Stimulated activated naive CD8-positive, alpha-beta T cell treated with anti-CD3 and anti-CD28 coated beads, Interleukin-15, Interleukin-2, amounts not matched to agents 100 ng/mL and 50 ng/mL, for 24 hours (primary cell): ENCODE results near the gene CTAGE9.
A peak's percentile ranks its signal among the peaks of the same experiment; 100 is the strongest.

Source experiments
- H3K27ac Mint-ChIP-seq: one replicate; pipeline ENCODE4 v1.8.0; 2021; ENCODE audit warnings: mild to moderate bottlenecking, mixed read lengths
- H3K27me3 Mint-ChIP-seq: one replicate; pipeline ENCODE4 v1.8.0; 2021; ENCODE audit warnings: mixed read lengths
- H3K36me3 Mint-ChIP-seq: one replicate; pipeline ENCODE4 v1.8.0; 2021; ENCODE audit warnings: low read depth, mixed read lengths
- H3K4me1 Mint-ChIP-seq: one replicate; pipeline ENCODE4 v1.8.0; 2021; ENCODE audit warnings: low read depth, mixed read lengths
- H3K4me3 Mint-ChIP-seq: one replicate; pipeline ENCODE4 v1.8.0; 2021; ENCODE audit warnings: mild to moderate bottlenecking, mixed read lengths
- H3K9me3 Mint-ChIP-seq: one replicate; pipeline ENCODE4 v1.8.0; 2021; ENCODE audit warnings: mixed read lengths

Gene CTAGE9

DNA sequence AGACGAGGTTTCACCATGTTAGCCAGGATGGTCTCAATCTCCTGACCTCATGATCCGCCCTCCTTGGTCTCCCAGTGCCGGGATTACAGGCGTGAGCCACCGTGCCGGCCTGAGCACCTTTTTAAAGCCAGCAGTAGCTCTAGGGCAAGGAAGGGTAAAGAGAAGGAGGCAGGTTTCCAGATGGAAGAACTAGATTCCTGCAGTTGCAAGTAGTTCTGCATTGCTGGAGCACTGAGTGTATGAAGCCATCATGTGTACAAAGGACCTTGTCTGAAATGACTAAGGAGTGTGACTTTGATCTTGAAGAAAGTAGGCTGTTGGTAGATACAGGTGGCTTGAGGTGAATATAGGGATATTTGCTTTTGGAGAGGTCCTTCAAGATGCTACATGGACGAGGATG lies 13.9 kb downstream of the CTAGE9 start:
- no peaks in the 10 kb centered on the region for H3K4me1 Mint-ChIP-seq
- no peaks in the 10 kb centered on the region for H3K36me3 Mint-ChIP-seq
- no peak overlapping the region for H3K4me3 Mint-ChIP-seq
- no peaks in the 10 kb centered on the region for H3K27me3 Mint-ChIP-seq
- no peaks in the 10 kb centered on the region for H3K9me3 Mint-ChIP-seq
- H3K27ac Mint-ChIP-seq: no peak overlapping the region

GRCh38 chr6:131694832-131695426 lies 15.9 kb downstream of the CTAGE9 start:
- Mint-ChIP-seq H3K4me3 (no peak overlapping the region), H3K27ac (no peak overlapping the region), H3K27me3 (no peaks in the 10 kb centered on the region), H3K4me1 (peaks cover 2% of the 10 kb centered on the region), H3K9me3 (no peaks in the 10 kb centered on the region), H3K36me3 (no peaks in the 10 kb centered on the region)

GRCh38 chr6:131693384-131693783 lies 17.4 kb downstream of the CTAGE9 start:
- H3K27me3 Mint-ChIP-seq: no peaks in the 10 kb centered on the region
- no peak overlapping the region for H3K4me3 Mint-ChIP-seq
- H3K9me3 Mint-ChIP-seq: no peaks in the 10 kb centered on the region
- H3K36me3 Mint-ChIP-seq: no peaks in the 10 kb centered on the region
- no peak overlapping the region for H3K27ac Mint-ChIP-seq
- H3K4me1 Mint-ChIP-seq: peaks cover 14% of the 10 kb centered on the region

DNA sequence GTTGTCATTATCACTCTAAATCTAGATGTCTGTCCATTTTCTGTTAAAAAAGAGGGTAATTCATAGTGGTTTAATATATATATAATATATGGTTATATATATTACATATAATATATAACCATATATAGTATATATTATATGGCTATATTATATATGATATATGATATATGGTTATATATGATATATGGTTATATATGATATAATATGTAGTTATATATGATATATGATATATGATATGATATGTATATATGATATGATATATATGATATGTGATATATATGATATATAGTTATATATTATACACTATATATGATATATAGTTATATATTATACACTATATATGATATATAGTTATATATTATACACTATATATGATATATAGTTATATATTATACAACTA lies 18.2 kb downstream of the CTAGE9 start:
- Mint-ChIP-seq H3K27me3 (no peaks in the 10 kb centered on the region), H3K9me3 (no peaks in the 10 kb centered on the region), H3K4me3 (no peak overlapping the region), H3K36me3 (no peaks in the 10 kb centered on the region), H3K27ac (no peak overlapping the region), H3K4me1 (peaks cover 22% of the 10 kb centered on the region)

- no peak overlapping the region for H3K27ac Mint-ChIP-seq
- peaks cover 28% of the 10 kb centered on the region for H3K4me1 Mint-ChIP-seq
- no peak overlapping the region for H3K4me3 Mint-ChIP-seq
- no peaks in the 10 kb centered on the region for H3K9me3 Mint-ChIP-seq
- no peaks in the 10 kb centered on the region for H3K27me3 Mint-ChIP-seq
- H3K36me3 Mint-ChIP-seq: no peaks in the 10 kb centered on the region
Measured at GRCh38 chr6:131692031-131692430, 18.8 kb downstream of the CTAGE9 start.

- Mint-ChIP-seq H3K27me3 (no peaks in the 10 kb centered on the region), H3K27ac (peak overlapping the region; percentile 33), H3K9me3 (no peaks in the 10 kb centered on the region), H3K4me3 (peak overlapping the region; percentile 3), H3K4me1 (peaks cover 51% of the 10 kb centered on the region), H3K36me3 (no peaks in the 10 kb centered on the region)
Measured at GRCh38 chr6:131688286-131688685, 22.5 kb downstream of the CTAGE9 start.

- no peak overlapping the region for H3K4me3 Mint-ChIP-seq
- no peaks in the 10 kb centered on the region for H3K36me3 Mint-ChIP-seq
- H3K9me3 Mint-ChIP-seq: no peaks in the 10 kb centered on the region
- no peaks in the 10 kb centered on the region for H3K27me3 Mint-ChIP-seq
- no peak overlapping the region for H3K27ac Mint-ChIP-seq
- H3K4me1 Mint-ChIP-seq: peaks cover 56% of the 10 kb centered on the region
Measured at GRCh38 chr6:131687022-131687421, 23.8 kb downstream of the CTAGE9 start.

DNA sequence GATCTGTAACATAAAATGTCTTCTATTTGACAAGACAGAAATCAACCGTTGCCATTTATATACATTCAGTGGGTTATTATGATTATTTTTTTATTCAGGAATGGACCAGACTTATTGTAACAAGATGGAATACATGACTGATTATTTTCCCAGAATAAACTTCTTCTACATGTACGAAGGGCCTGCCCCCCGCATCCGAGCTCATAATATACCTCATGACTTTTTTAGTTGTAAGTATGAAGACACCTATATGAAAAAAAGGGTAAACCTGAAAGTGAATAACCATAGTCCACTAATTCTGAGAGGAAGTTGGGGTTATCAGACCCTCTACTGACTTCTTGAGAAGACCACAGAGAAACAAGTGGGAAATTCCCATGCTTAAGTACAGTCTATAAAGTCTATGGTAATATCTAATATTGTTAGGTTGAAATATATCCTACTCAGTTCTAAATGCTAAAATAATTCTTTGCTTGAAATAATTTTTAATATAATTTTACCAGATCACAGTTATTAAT lies 25.5 kb downstream of the CTAGE9 start:
- no peak overlapping the region for H3K4me3 Mint-ChIP-seq
- H3K9me3 Mint-ChIP-seq: no peaks in the 10 kb centered on the region
- H3K36me3 Mint-ChIP-seq: no peaks in the 10 kb centered on the region
- peak overlapping the region; percentile 48 for H3K27ac Mint-ChIP-seq
- no peaks in the 10 kb centered on the region for H3K27me3 Mint-ChIP-seq
- peaks cover 56% of the 10 kb centered on the region for H3K4me1 Mint-ChIP-seq

DNA sequence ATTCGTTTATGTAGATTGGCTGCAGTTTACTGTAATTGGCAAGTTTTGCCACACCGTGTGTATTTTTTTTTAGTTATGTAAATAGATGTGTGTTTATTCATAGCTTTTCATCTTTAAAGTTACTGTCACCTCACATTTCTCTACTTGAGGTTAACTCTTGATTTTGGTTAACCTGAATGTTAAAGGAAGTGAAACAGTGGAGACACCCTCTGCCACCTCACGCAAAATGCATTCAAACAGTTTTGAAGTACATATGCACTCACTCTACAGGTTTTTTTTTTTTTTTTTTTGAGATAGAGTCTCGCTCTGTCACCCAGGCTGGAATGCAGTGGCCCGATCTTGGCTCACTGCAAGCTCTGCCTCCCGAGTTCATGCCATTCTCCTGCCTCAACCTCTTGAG lies 27.3 kb downstream of the CTAGE9 start:
- peaks cover 43% of the 10 kb centered on the region for H3K4me1 Mint-ChIP-seq
- H3K4me3 Mint-ChIP-seq: no peak overlapping the region
- no peaks in the 10 kb centered on the region for H3K36me3 Mint-ChIP-seq
- no peaks in the 10 kb centered on the region for H3K9me3 Mint-ChIP-seq
- no peak overlapping the region for H3K27ac Mint-ChIP-seq
- no peaks in the 10 kb centered on the region for H3K27me3 Mint-ChIP-seq

- H3K27ac Mint-ChIP-seq: no peak overlapping the region
- H3K4me3 Mint-ChIP-seq: no peak overlapping the region
- no peaks in the 10 kb centered on the region for H3K9me3 Mint-ChIP-seq
- H3K4me1 Mint-ChIP-seq: peaks cover 32% of the 10 kb centered on the region
- no peaks in the 10 kb centered on the region for H3K36me3 Mint-ChIP-seq
- H3K27me3 Mint-ChIP-seq: no peaks in the 10 kb centered on the region
Measured at GRCh38 chr6:131682442-131682841, 28.4 kb downstream of the CTAGE9 start.

- Mint-ChIP-seq H3K27me3 (no peaks in the 10 kb centered on the region), H3K27ac (no peak overlapping the region), H3K4me1 (peaks cover 24% of the 10 kb centered on the region), H3K36me3 (no peaks in the 10 kb centered on the region), H3K9me3 (no peaks in the 10 kb centered on the region), H3K4me3 (no peak overlapping the region)
Measured at GRCh38 chr6:131681585-131681984, 29.2 kb downstream of the CTAGE9 start.

DNA sequence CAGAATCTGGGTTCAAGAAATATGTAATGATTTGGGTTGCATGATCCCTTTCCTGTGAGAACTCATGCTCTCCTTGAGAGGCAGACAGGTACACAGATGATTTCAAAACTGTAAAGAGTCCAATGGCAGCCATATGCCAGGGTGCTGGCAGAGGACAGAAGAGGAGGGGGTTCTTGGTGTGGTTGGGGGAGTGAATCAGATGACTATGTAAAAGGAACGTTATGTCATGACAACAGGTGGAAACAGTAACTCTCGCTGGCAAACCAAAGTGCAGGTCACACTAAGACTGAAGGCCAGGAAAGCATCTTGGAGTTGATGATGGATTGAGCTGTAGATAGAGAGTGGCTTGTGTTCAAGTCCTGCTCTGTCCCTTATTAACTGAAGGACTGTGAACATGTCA lies 29.9 kb downstream of the CTAGE9 start:
- Mint-ChIP-seq H3K4me3 (no peak overlapping the region), H3K9me3 (no peaks in the 10 kb centered on the region), H3K27me3 (no peaks in the 10 kb centered on the region), H3K4me1 (peaks cover 21% of the 10 kb centered on the region), H3K27ac (no peak overlapping the region), H3K36me3 (no peaks in the 10 kb centered on the region)

- H3K4me3 Mint-ChIP-seq: no peak overlapping the region
- H3K27ac Mint-ChIP-seq: no peak overlapping the region
- H3K9me3 Mint-ChIP-seq: peaks cover under 1% of the 10 kb centered on the region
Measured at GRCh38 chr6:131678442-131678841, 32.4 kb downstream of the CTAGE9 start.

DNA sequence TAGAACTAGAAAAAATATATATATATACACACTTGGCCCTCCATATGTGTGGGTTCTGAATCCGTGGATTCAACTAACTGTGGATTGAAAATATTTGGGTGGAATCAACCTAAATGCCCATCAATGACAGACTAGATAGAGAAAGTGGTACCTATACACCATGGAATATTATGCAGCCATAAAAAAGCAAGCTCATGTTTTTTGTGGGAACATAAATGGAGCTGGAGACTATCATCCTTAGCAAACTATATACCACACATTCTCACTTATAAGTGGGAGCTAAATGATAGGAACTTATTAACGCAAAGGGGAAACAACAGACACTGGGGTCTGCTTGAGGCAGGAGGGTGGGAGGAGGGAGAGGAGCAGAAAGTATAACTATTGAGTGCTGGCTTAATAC lies 37.6 kb downstream of the CTAGE9 start:
- H3K4me1 Mint-ChIP-seq: no peaks in the 10 kb centered on the region
- peaks cover 4% of the 10 kb centered on the region for H3K9me3 Mint-ChIP-seq
- no peaks in the 10 kb centered on the region for H3K27me3 Mint-ChIP-seq
- H3K4me3 Mint-ChIP-seq: no peak overlapping the region
- no peaks in the 10 kb centered on the region for H3K36me3 Mint-ChIP-seq
- H3K27ac Mint-ChIP-seq: no peak overlapping the region

More at GRCh38 chr6:131678442-131678841, 32.4 kb downstream of the CTAGE9 start:
- H3K36me3 Mint-ChIP-seq: no peaks in the 10 kb centered on the region
- H3K27me3 Mint-ChIP-seq: no peaks in the 10 kb centered on the region
- H3K4me1 Mint-ChIP-seq: peaks cover 6% of the 10 kb centered on the region

- Mint-ChIP-seq H3K27me3 (no peaks in the 10 kb centered on the region), H3K27ac (no peak overlapping the region), H3K36me3 (no peaks in the 10 kb centered on the region), H3K4me3 (no peak overlapping the region), H3K9me3 (peaks cover 4% of the 10 kb centered on the region), H3K4me1 (no peaks in the 10 kb centered on the region)
Measured at GRCh38 chr6:131669891-131670290, 40.9 kb downstream of the CTAGE9 start.

GRCh38 chr6:131663578-131664165 lies 47.1 kb downstream of the CTAGE9 start:
- Mint-ChIP-seq H3K4me3 (no peak overlapping the region), H3K4me1 (no peaks in the 10 kb centered on the region), H3K27me3 (no peaks in the 10 kb centered on the region), H3K36me3 (no peaks in the 10 kb centered on the region), H3K9me3 (no peaks in the 10 kb centered on the region), H3K27ac (no peak overlapping the region)
